Loucy (cell line): ENCODE measurements around the gene SLC22A4.

Experiments
- EZH2phosphoT487 ChIP-seq: fragments of 200-600 bp; IDR thresholded peaks from 2 replicates; pipeline ENCODE4 v1.6.1; 2018; ENCODE audit warnings: antibody characterized with exemption, mild to moderate bottlenecking, moderate library complexity, borderline replicate concordance
- TF ChIP-seq, protein P1 (sequence below): fragments of 200-600 bp; sonication (generic); conservative IDR thresholded peaks from 2 replicates; pipeline ENCODE4 v1.5.1; 2014; ENCODE audit warnings: mild to moderate bottlenecking, antibody characterized with exemption, low read length

DNA sequence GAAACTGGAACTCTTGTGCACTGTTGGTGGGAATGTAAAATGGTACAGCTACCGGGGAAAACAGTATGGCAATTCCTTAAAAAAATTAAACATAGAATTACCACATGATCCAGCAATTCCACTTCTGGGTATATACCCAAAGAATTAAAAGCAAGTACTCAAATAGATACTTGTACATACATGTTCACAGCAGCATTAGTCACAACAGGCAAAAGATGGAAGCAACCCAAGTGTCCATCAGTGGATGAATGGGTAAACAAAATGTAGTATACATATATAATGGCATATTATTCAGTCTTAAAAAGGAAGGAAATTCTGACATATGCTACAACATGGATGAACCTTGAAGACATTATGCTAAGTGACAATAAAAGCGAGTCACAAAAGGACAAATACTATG is 67.9 kb downstream of the SLC22A4 start:
- TF ChIP-seq, protein P1, sequence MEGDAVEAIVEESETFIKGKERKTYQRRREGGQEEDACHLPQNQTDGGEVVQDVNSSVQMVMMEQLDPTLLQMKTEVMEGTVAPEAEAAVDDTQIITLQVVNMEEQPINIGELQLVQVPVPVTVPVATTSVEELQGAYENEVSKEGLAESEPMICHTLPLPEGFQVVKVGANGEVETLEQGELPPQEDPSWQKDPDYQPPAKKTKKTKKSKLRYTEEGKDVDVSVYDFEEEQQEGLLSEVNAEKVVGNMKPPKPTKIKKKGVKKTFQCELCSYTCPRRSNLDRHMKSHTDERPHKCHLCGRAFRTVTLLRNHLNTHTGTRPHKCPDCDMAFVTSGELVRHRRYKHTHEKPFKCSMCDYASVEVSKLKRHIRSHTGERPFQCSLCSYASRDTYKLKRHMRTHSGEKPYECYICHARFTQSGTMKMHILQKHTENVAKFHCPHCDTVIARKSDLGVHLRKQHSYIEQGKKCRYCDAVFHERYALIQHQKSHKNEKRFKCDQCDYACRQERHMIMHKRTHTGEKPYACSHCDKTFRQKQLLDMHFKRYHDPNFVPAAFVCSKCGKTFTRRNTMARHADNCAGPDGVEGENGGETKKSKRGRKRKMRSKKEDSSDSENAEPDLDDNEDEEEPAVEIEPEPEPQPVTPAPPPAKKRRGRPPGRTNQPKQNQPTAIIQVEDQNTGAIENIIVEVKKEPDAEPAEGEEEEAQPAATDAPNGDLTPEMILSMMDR: no peak
- TF ChIP-seq EZH2phosphoT487: no peak
